Measurements from ENCODE around the gene CBFA2T3. TPM values are rescaled to one million over a fixed set of nuclear protein-coding genes. Genes with fewer than 3 reads are reported as not detected.

Gene CBFA2T3
- total and polyA plus RNA-seq, 2 of the 13 experiments (the other 11 are each of a cell fraction or from before 2014, with no cell fraction given), result 0.05 TPM; not detected in 1

DNA sequence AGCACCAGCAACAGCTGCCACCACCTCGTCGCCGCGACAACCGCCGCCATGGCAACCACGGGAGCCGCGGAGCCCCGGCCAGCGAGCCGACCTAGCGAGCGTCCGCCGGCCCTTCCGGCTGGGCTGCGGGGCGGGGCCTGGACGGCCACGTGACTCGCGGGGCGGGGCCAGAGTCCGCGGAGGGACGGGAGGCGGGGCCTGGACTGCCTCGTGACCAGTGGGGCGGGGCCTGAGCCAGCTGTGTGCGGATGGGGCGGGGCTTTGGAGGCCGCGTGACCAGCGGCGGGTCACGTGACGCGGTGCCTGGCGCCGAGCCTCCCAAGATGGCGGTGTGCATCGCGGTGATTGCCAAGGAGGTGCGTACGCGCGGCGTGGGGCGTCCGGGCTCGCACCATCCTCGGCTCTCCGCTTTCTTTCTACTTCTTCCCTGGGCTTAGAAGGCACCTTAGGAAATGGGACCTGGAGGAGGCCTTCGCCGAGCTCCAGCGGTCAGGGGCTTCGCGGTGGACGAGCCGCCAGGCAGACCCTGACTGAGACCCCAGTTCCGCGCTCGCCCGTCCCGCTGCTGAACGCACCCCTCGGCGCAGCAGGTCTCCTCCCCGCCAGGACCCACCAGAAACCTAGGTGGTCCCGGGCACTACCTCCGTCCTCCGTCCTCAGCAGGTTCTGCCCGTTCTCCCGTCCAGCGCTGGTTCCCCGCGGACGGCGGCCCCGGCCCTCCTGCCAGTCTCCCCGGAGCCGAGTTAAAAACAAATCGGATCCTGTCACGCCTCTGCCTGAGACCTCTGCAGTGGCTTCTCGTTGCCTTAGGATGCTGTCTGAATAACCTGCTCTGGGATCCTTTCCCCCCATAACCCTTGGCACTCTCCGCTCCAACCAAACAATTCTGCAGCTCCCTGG is 119.9 kb downstream of the CBFA2T3 start, which contains the start of the genes GALNS and TRAPPC2L (continued):
- TF ChIP-seq, protein P1, sequence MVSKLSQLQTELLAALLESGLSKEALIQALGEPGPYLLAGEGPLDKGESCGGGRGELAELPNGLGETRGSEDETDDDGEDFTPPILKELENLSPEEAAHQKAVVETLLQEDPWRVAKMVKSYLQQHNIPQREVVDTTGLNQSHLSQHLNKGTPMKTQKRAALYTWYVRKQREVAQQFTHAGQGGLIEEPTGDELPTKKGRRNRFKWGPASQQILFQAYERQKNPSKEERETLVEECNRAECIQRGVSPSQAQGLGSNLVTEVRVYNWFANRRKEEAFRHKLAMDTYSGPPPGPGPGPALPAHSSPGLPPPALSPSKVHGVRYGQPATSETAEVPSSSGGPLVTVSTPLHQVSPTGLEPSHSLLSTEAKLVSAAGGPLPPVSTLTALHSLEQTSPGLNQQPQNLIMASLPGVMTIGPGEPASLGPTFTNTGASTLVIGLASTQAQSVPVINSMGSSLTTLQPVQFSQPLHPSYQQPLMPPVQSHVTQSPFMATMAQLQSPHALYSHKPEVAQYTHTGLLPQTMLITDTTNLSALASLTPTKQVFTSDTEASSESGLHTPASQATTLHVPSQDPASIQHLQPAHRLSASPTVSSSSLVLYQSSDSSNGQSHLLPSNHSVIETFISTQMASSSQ (IDR thresholded peaks at IDR 0.05; ENCODE audit: low read depth), result no peak
- TF ChIP-seq, protein P1 (CRISPR knock-in tag; IDR thresholded peaks at IDR 0.05; ENCODE audit: borderline replicate concordance), result peak; percentile 53; the same call in 1 of the 2 replicates
- TF ChIP-seq ZFP37 (CRISPR knock-in tag; IDR thresholded peaks at IDR 0.05; ENCODE audit: borderline replicate concordance), result 0 out of 2 replicates have a peak, but pooled peaks have one; percentile 39
- TF ChIP-seq MLX (CRISPR knock-in tag; IDR thresholded peaks at IDR 0.05), result peak; percentile 74; the same call in 1 of the 2 replicates

Measured in HepG2 (cell line).